Tibial nerve (tissue), 4 donors: ENCODE data around the gene MYH7B.

Experiments
- CTCF ChIP-seq, 5 experiments: fragments of 200-600 bp in 3 of 5; fragments of 450-650 bp in 2 of 5; sonication (generic) in 3 of 5; IDR thresholded peaks; one replicate each; pipeline ENCODE4 v1.5.1; 2016 to 2019; ENCODE audit warnings: antibody characterized with exemption in 5 of 5, mild to moderate bottlenecking in 3 of 5, moderate library complexity in 2 of 5
- EP300 ChIP-seq, 2 donors: sonication (generic); formaldehyde crosslinking; IDR thresholded peaks; one replicate each; pipeline ENCODE4 v1.6.1; 2017; ENCODE audit warnings: antibody characterized with exemption in 2 of 2, mild to moderate bottlenecking in 1 of 2
- POLR2A ChIP-seq, 2 donors: fragments of 450-650 bp; IDR thresholded peaks; one replicate each; pipeline ENCODE4 v1.6.1; 2017; ENCODE audit warnings: antibody characterized with exemption in 2 of 2, mild to moderate bottlenecking in 2 of 2, moderate library complexity in 2 of 2

- TF ChIP-seq CTCF (IDR thresholded peaks at IDR 0.05): no peak
- TF ChIP-seq POLR2A (IDR thresholded peaks at IDR 0.05): no peak
- TF ChIP-seq EP300 (IDR thresholded peaks at IDR 0.05): no peak
These were observed 8.8 kb downstream of the MYH7B start for GRCh38 chr20:34964486-34964885.
